K562 (cell line): ENCODE results near the gene ZNF584. TPM values are rescaled to one million over a fixed set of nuclear protein-coding genes. Genes with fewer than 3 reads are reported as not detected.

ENCODE experiments used
- ARID4B ChIP-seq: sonication (generic); formaldehyde crosslinking; IDR thresholded peaks from 2 replicates; pipeline ENCODE4 v1.8.0; 2022; ENCODE audit warnings: mild to moderate bottlenecking, missing genetic modification reagents
- ATF6 ChIP-seq: sonication (generic); formaldehyde crosslinking; IDR thresholded peaks from 2 replicates; pipeline ENCODE4 v1.4.0; 2020; ENCODE audit warnings: mild to moderate bottlenecking, missing genetic modification reagents
- CHAMP1 ChIP-seq: fragments of 450-650 bp; IDR thresholded peaks from 2 replicates; pipeline ENCODE4 v1.6.1; 2016; ENCODE audit warnings: mild to moderate bottlenecking
- CHD4 ChIP-seq: fragments of 200-600 bp; sonication (generic); IDR thresholded peaks from 3 replicates; pipeline ENCODE4 v1.6.1; 2012; ENCODE audit warnings: low read depth, mild to moderate bottlenecking, mixed read lengths, low read length, inconsistent platforms; ENCODE audit not compliant: insufficient read depth, insufficient replicate concordance, poor library complexity, severe bottlenecking
- E2F6 ChIP-seq, 2 experiments: IDR thresholded peaks; 2 replicates each; pipeline ENCODE4 v1.6.1; 2011; ENCODE audit warnings: borderline replicate concordance in 1 of 2, control low read depth in 1 of 2, low read depth in 1 of 2, low read length in 1 of 2, mild to moderate bottlenecking in 1 of 2, mixed read lengths in 1 of 2, moderate library complexity in 1 of 2; ENCODE audit not compliant: insufficient read depth in 1 of 2, insufficient read length in 1 of 2, poor library complexity in 1 of 2, severe bottlenecking in 1 of 2; ENCODE audit errors: extremely low read depth in 1 of 2
- EGR1 ChIP-seq: fragments of 450-650 bp; conservative IDR thresholded peaks from 2 replicates; pipeline ENCODE4 v1.6.1; 2017; ENCODE audit warnings: mild to moderate bottlenecking
- FOXA3 ChIP-seq, 2 experiments: fragments of 450-650 bp in 1 of 2; sonication (generic) in 1 of 2; formaldehyde crosslinking; IDR thresholded peaks in 1 of 2; conservative IDR thresholded peaks in 1 of 2; 2 replicates each; pipeline versions ENCODE4 v1.4.0 to v1.8.0; 2020 to 2022; ENCODE audit warnings: mild to moderate bottlenecking in 2 of 2, missing genetic modification reagents in 1 of 2
- MAZ ChIP-seq, 2 experiments: fragments of 450-650 bp in 1 of 2; sonication (generic) in 1 of 2; formaldehyde crosslinking; IDR thresholded peaks in 1 of 2; conservative IDR thresholded peaks in 1 of 2; 2 replicates each; pipeline versions ENCODE4 v1.4.0 to v1.5.0; 2020; ENCODE audit warnings: mild to moderate bottlenecking in 1 of 2, missing genetic modification reagents in 1 of 2
- MCM3 ChIP-seq: fragments of 450-650 bp; IDR thresholded peaks from 2 replicates; pipeline ENCODE4 v1.6.1; 2016
- SETDB1 ChIP-seq: IDR thresholded peaks from one replicate; pipeline ENCODE4 v1.6.1; 2012; ENCODE audit warnings: low read length, control low read depth, inconsistent platforms
- TEAD1 ChIP-seq, 2 experiments: fragments of 450-650 bp in 1 of 2; sonication (generic) in 1 of 2; formaldehyde crosslinking; IDR thresholded peaks; 2 replicates each; pipeline versions ENCODE4 v1.4.0 to v1.8.0; 2020 to 2022; ENCODE audit warnings: mild to moderate bottlenecking in 2 of 2, missing genetic modification reagents in 1 of 2
- ZNF165 ChIP-seq: fragments of 250-450 bp; sonication (Bioruptor Pico); IDR thresholded peaks from 2 replicates; pipeline ENCODE4 v1.4.0; 2020; ENCODE audit warnings: borderline replicate concordance
- ZNF644 ChIP-seq: fragments of 200-800 bp; sonication (Bioruptor generic); IDR thresholded peaks from 2 replicates; pipeline ENCODE4 v1.6.1; 2016; ENCODE audit warnings: low read depth, missing genetic modification characterization, missing compliant biosample characterization
- polyA plus RNA-seq, 8 experiments: library from polyadenylated mRNA; depleted of rRNA in 4 of 8; stranded (reverse) in 5 of 8; unstranded in 3 of 8; fragments of >200 nt; fragmentation: Nextera tagmentation in 2 of 8; fragmentation: Illumina TruSeq in 1 of 8; extraction: Ambion mirVana in 2 of 8; extraction: Trizol in 1 of 8; gene quantifications; 2 replicates each; pipeline versions ENCODE4 v1.2.1 to v1.2.3, GENCODE V29; 2011 to 2014; ENCODE audit warnings: inconsistent platforms in 1 of 8, missing spikeins in 1 of 8
- total RNA-seq, 7 experiments: library from RNA; depleted of rRNA in 6 of 7; stranded (reverse); fragments of >200 nt in 6 of 7; fragmentation: Illumina TruSeq in 2 of 7; extraction: Trizol in 2 of 7; gene quantifications; 2 replicates each; pipeline versions ENCODE4 v1.2.1 to v1.2.3, GENCODE V29; 2011 to 2021; ENCODE audit warnings: low replicate concordance in 1 of 7

ZNF584 gene
- total and polyA plus RNA-seq, 9 of the 15 experiments (the other 6 are each of a cell fraction or from before 2014, with no cell fraction given), result 5.8 to 43.4 (median 24.6) TPM

- TF ChIP-seq CHAMP1, result no peak
- TF ChIP-seq MCM3, result no peak
- peak in 1 of 2 experiments; percentile 79 for TF ChIP-seq E2F6 (IDR thresholded peaks at IDR 0.05; ENCODE audit: borderline replicate concordance in 1 of 2, extremely low read depth in 1 of 2, insufficient read depth in 1 of 2, insufficient read length in 1 of 2, low read depth in 1 of 2, low read length in 1 of 2, poor library complexity in 1 of 2, severe bottlenecking in 1 of 2)
- peak; percentile 95 for TF ChIP-seq ARID4B (CRISPR knock-in tag)
- TF ChIP-seq EGR1, result peak; percentile 78
- TF ChIP-seq ZNF644 (tag), result no peak
- TF ChIP-seq FOXA3 (CRISPR knock-in tag; conservative IDR thresholded peaks at IDR 0.05 in 1 of 2, IDR thresholded peaks at IDR 0.05 in 1 of 2), result 0 out of 4 replicates have a peak, but pooled peaks of 1 of the 2 experiments have one; percentile 67
- no peak for TF ChIP-seq ZNF165 (CRISPR knock-in tag)
- no peak for TF ChIP-seq ATF6 (CRISPR knock-in tag)
- TF ChIP-seq TEAD1 (CRISPR knock-in tag; IDR thresholded peaks at IDR 0.05), result no peak; a peak in 1 of 4 replicates
- TF ChIP-seq SETDB1, result no peak
- peak in 1 of 2 experiments; percentile 64; a peak in 2 of 4 replicates for TF ChIP-seq MAZ (CRISPR knock-in tag; conservative IDR thresholded peaks at IDR 0.05 in 1 of 2, IDR thresholded peaks at IDR 0.05 in 1 of 2)
- no peak for TF ChIP-seq CHD4
Measured at GRCh38 chr19:58451358-58452101, 43.1 kb downstream of the ZNF584 start, which contains the start of gene ZNF324B (continued).
